AG10803 (cell line): ENCODE measurements around the gene IL12RB2.

Experiments used
- DNase-seq: peaks from one replicate; pipeline ENCODE4 v3.0.0; 2010; ENCODE audit warnings: low read depth
- H3K4me3 ChIP-seq: 2 replicates; pipeline ENCODE4 v1.5.1; 2011; ENCODE audit warnings: mild to moderate bottlenecking, low read length, control low read depth
- TF ChIP-seq, protein P1 (sequence below): conservative IDR thresholded peaks from 2 replicates; pipeline ENCODE4 v1.5.1; 2011; ENCODE audit warnings: mild to moderate bottlenecking, low read length, control low read depth, inconsistent platforms

Gene IL12RB2

DNA sequence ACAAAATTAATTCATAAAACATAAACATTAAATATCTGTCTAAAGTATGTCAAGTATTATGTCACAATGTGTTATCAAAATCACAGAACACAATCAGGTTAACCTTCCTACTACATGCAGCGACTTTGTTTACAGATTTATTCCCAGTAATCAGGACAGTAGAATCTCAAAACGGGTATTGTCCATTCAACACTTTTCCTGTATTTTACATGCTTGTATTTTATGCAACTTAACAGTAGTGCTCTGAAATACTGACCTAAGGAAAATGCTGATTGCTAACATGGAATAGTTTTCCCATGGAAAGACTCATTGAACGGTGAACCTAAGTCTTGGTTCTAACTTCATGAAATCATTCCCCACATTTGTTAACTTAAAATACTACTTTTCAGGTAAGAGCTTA, 120.3 kb downstream of the IL12RB2 start:
- TF ChIP-seq, protein P1, sequence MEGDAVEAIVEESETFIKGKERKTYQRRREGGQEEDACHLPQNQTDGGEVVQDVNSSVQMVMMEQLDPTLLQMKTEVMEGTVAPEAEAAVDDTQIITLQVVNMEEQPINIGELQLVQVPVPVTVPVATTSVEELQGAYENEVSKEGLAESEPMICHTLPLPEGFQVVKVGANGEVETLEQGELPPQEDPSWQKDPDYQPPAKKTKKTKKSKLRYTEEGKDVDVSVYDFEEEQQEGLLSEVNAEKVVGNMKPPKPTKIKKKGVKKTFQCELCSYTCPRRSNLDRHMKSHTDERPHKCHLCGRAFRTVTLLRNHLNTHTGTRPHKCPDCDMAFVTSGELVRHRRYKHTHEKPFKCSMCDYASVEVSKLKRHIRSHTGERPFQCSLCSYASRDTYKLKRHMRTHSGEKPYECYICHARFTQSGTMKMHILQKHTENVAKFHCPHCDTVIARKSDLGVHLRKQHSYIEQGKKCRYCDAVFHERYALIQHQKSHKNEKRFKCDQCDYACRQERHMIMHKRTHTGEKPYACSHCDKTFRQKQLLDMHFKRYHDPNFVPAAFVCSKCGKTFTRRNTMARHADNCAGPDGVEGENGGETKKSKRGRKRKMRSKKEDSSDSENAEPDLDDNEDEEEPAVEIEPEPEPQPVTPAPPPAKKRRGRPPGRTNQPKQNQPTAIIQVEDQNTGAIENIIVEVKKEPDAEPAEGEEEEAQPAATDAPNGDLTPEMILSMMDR = no peak

DNA sequence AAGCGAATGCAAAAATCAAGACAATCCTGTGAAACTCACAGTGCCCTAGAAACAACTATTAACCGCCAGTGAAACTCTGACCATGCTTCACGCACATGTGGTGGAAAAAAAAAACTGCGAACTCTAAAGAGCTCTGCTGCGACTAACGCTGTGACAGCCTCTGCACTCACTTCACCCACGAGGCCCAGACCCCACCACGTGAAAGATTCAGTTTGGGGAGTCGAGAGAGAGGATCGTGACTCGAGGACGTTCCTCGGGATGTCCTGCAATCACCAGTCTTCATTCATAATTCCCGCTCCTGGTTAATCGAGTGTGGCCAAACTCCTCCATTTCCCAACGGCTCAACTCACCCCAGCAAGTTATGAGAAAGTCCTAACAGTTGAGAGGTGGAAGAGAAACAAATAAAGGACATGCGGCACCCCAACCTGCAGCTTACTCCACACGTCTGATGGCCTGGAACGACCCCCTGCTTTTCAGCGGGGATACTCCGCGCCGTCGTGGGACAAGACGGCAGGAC, 121.4 kb downstream of the IL12RB2 start:
- DNase-seq = no peak
- H3K4me3 ChIP-seq = peak overlapping the region; percentile 93
- TF ChIP-seq, protein P1 = no peak

More for the DNA sequence above, 120.3 kb downstream of the IL12RB2 start:
- no peak for DNase-seq
- H3K4me3 ChIP-seq = peak overlapping the region; percentile 93

DNA sequence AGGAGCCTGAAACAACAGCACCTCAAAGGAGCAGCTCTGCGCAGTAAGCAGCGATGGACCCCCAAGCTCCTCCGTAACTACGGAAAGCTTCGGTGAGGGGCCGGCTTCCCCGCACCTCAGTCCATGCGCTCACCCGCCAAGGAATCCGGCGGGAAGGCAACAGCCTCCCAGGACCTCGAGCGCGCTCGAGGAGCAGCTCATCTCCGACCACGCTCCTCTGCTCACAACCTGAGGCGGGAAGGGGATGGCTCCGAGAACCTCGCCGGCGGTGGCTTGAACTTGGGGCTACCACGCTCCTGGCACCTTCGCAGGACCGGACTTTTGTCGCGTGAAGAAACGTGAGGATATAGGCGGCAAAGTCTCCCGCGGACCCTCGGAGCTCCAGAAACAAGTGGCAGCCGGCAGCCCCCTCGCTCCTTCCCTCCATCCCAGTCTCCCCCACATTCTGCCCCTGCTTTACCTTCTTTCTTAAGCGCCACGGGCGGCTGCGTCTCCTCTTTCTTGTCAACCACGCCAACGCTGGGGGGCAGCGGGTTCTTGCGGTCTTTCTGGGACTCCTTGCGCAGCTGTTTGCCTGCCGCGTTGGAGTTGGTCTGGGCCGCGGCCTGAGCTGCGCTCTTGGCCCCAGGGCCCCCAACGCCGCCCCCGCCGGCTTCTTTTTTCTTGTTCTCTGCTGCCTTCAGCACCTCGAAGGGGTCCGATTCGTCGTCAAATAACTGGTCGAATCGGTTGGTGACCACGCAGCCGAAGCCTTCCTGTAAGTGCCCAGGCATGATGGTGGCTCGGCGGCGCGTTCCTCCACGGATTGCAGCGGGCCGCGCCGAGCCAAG, 122.1 kb downstream of the IL12RB2 start:
- peak overlapping the region; percentile 93 for H3K4me3 ChIP-seq
- TF ChIP-seq, protein P1 = no peak
- DNase-seq = no peak

DNA sequence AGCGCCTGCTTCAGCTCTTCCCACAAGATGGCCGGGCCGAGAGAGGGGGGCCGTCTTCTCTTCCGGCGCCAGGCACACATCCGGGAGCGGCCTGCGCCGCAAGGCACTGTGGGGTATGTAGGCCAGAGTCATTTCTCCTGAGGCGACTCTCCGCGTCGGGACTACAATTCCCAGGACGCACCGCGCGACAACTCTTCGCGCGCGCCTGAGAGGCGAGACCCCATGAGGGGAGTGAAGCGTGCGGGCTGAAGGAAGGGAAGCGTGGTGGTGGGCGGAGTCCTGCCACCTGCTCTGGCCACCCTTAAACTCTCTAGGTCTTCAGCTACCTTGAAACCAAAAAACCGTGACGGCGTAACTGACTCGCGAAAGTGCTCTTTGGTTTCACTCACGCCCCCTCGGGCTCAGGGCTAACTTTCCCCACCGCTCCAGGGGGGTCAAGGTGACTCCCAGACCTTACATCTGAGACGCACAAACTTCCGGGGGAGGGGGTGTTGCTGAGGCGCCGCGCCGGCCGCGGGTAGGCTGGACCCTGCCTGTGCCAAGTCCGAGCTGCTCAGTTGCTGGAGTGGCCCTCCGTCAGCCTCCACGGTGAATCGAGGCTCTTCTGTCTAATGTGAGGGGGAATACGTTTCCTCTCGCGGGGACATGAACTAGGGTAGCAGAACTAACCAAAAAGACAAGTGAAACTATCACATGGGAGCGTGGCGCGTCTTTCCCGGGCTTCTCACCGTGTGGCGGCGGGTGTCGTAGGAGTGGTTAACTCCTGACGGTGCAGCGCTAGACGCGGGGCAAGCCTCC, 122.9 kb downstream of the IL12RB2 start, which contains the start of gene SERBP1:
Gene SERBP1 (minus strand): TSS at position 45 of the 798 bp plus-strand sequence. CDS start 102 bp downstream, outside the sequence.
- peak within 1 kb of the TSS; percentile 93 for H3K4me3 ChIP-seq
- TF ChIP-seq, protein P1 = no peak; the same call in 1 of the 2 replicates
- DNase-seq = peak; percentile 92

DNA sequence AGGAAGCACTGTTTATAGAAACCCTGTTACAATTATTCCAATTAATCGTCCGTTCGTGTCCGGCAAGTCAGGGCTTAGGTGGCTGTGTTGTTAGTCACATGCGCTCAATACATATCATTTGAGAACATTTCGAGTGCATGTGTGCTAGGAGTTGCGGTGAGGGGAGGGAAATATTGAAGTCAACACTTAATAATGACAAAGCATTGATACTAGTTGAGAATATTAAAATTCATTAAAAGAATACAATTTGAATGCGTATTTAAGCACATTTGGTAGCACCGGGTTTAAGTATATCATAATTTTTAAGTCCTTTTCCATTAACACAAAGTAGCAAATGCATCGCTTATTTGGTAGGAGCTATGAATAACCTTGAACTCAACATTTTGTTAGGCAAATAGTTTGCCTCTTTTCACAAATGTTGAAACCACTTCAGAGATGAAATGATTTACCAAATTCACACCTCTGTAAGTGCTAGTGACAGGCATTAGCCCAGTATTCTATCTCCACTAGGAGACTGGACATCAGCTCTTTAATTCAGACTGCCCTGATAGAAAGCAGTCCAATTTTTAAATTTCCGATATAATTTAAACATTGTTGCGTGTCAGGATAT, 123.6 kb downstream of the IL12RB2 start:
- peak overlapping the region; percentile 93 for H3K4me3 ChIP-seq
- TF ChIP-seq, protein P1 = no peak
- no peak for DNase-seq

DNA sequence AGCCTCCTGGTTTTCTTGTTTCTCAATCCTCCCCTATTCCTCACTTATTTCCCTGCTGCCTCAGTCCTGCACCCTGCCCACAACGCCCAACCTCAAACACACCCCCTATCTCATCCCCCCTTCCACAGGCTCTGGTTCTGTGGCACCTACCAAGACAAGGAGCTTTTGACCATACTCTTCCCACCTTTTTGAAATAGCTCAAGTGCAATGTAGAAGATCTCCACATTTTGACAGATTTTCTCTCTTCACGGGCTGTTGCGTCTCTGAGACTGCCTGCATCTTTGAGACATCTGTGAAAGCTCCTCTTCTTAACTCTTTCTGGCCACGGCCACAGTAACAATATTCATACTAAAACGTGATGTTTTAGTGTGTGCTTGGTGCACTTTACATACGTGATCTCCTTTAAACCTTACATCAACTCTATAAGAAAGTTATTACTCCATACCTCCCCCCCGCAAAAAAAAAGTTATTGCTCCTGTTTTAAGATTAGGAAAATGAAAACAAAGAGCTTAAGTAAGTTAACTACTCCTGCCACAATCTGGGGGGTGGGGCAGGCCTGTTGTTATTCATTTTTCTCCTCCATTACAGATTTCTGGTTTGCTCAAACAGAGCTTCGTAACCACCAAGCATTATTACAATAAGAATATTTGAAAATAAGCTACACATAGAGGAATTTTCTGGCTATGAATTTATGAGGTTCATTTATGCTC, 124.4 kb downstream of the IL12RB2 start:
- TF ChIP-seq, protein P1 = no peak
- DNase-seq = no peak
- H3K4me3 ChIP-seq = peak overlapping the region; percentile 93
